ENCODE measurements around the gene DIABLO. TPM values are rescaled to one million over a fixed set of nuclear protein-coding genes. Genes with fewer than 3 reads are reported as not detected.

The DIABLO gene
- total RNA-seq, 1 experiment from 2014 or later, result 74.6 TPM

DNA sequence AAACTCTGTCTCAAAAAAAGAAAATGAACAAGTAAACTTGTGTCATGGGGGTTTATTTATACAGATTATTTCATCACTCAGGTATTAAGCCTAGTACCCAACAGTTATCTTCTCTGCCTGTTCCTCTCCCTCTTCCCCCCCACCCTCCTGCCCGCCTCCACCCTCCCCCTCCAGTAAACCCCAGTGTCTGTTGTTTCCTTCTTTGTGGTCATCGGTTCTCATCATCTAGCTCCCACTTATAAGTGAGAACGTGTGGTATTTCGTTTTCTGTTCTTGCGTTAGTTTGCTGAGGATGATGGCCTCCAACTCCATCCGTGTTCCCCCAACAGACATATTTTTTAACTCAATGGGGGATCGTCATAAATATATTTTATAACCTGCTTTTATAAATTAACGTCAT lies 64.2 kb downstream of the DIABLO start:
- Mint-ChIP-seq H3K27me3 (ENCODE audit: low read depth) (peaks cover 3% of the 10 kb centered on the region), H3K36me3 (ENCODE audit: insufficient read depth in 1 of 3, low read depth in 3 of 3) (no peaks in the 10 kb centered on the region), H3K4me3 (no peak overlapping the region), H3K9me3 (no peaks in the 10 kb centered on the region), H3K4me1 (peaks cover 5 to 6% of the 10 kb centered on the region in 2 experiments; a peak in 2 of 4 replicates), H3K27ac (no peak overlapping the region; a peak in 1 of 7 replicates)
- no peaks in the 10 kb centered on the region for H3K79me1 ChIP-seq (ENCODE audit: insufficient read depth, low read depth, low read length, poor library complexity, severe bottlenecking)
- no peaks in the 10 kb centered on the region for H3K27me3 ChIP-seq (ENCODE audit: insufficient read depth, low read length)
- H3K9ac ChIP-seq (ENCODE audit: extremely low read depth, insufficient read length, low read length), result no peak overlapping the region
- no peak overlapping the region for H2BK15ac ChIP-seq (ENCODE audit: low read depth, low read length)
- no peak overlapping the region for H4K91ac ChIP-seq (ENCODE audit: insufficient read length, low read depth, low read length)
- no peak overlapping the region for H3K4me2 ChIP-seq (ENCODE audit: insufficient read depth, insufficient read length, low read length)
- H3K23ac ChIP-seq (ENCODE audit: insufficient read length, low read depth, low read length), result no peak overlapping the region
- H3T11ph ChIP-seq (ENCODE audit: low read length), result no peak overlapping the region
- TF ChIP-seq, protein P1, sequence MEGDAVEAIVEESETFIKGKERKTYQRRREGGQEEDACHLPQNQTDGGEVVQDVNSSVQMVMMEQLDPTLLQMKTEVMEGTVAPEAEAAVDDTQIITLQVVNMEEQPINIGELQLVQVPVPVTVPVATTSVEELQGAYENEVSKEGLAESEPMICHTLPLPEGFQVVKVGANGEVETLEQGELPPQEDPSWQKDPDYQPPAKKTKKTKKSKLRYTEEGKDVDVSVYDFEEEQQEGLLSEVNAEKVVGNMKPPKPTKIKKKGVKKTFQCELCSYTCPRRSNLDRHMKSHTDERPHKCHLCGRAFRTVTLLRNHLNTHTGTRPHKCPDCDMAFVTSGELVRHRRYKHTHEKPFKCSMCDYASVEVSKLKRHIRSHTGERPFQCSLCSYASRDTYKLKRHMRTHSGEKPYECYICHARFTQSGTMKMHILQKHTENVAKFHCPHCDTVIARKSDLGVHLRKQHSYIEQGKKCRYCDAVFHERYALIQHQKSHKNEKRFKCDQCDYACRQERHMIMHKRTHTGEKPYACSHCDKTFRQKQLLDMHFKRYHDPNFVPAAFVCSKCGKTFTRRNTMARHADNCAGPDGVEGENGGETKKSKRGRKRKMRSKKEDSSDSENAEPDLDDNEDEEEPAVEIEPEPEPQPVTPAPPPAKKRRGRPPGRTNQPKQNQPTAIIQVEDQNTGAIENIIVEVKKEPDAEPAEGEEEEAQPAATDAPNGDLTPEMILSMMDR (conservative IDR thresholded peaks at IDR 0.05), result no peak
- no peak overlapping the region for H3K18ac ChIP-seq (ENCODE audit: insufficient read length, low read depth, low read length)
- no peak overlapping the region for H3K4ac ChIP-seq (ENCODE audit: low read depth, low read length)
- no peak overlapping the region for H2AK5ac ChIP-seq (ENCODE audit: insufficient read length, low read length)
- no peak overlapping the region for H2AFZ ChIP-seq (ENCODE audit: low read length)
- no peaks in the 10 kb centered on the region for H3K23me2 ChIP-seq (ENCODE audit: insufficient read length, low read depth, low read length, poor library complexity, severe bottlenecking)
- no peaks in the 10 kb centered on the region for H3K9me3 ChIP-seq (ENCODE audit: control insufficient read depth, low read depth, low read length)
- WGBS (ENCODE audit: extremely low coverage, insufficient read length, low lambda C conversion rate), result no CpG with 5 or more reads among the region's 8 CpGs
- no peak overlapping the region for H2BK12ac ChIP-seq (ENCODE audit: insufficient read length, low read depth, low read length)
- no peaks in the 10 kb centered on the region for H3K79me2 ChIP-seq (ENCODE audit: insufficient read depth, low read length)
- H3K4me1 ChIP-seq (ENCODE audit: insufficient read depth, low read length), result no peaks in the 10 kb centered on the region
- no peak for DNase-seq
- no peak overlapping the region for H3K14ac ChIP-seq (ENCODE audit: insufficient read depth, low read length)
- no peak overlapping the region for H4K5ac ChIP-seq (ENCODE audit: insufficient read length, low read depth, low read length)
- no peak overlapping the region for H2BK120ac ChIP-seq (ENCODE audit: low read depth, low read length, poor library complexity, severe bottlenecking)
- no peak overlapping the region for H3K56ac ChIP-seq (ENCODE audit: insufficient read length, low read depth, low read length)
- H4K20me1 ChIP-seq (ENCODE audit: control insufficient read depth, insufficient read depth, insufficient read length), result no peaks in the 10 kb centered on the region
- H4K8ac ChIP-seq (replicated peaks; ENCODE audit: insufficient read length, low read depth, low read length), result no peak overlapping the region
- H2BK20ac ChIP-seq (ENCODE audit: low read depth, low read length, poor library complexity, severe bottlenecking), result no peak overlapping the region
- no peak overlapping the region for H3K27ac ChIP-seq (ENCODE audit: insufficient read length, low read depth, low read length)
- no peak overlapping the region for H2BK5ac ChIP-seq (ENCODE audit: insufficient read length, low read length)
